ENCODE results near the gene ZNF208. TPM values are rescaled to one million over a fixed set of nuclear protein-coding genes. Genes with fewer than 3 reads are reported as not detected.
"Not testable (repeated sequence)": the region's sequence is repeated elsewhere in the genome, so short reads cannot be mapped to it uniquely, and the experiment has no call there.

The ZNF208 gene
- total RNA-seq, 2 experiments from 2014 or later: 2.9 to 3.8 TPM

DNA sequence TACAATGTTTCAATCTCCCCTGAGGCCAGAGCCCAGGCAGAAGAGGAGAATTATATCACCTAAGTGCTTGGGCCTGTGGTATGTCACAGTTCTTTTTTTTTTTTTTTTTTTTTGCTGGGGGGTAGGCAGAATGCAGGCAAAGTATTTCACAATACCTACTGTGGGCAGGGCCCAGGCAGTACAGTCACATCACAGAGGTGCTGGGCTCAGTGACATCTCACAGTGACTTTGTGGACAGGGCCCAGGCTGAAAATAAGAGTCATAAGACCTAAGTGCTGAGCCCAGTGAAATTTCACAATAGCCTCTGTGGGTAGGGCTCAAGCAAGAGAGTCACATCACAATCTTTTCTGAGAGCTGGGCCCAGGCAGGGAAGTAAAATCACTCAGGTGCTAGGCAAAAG lies 15.9 kb upstream of the ZNF208 start:
- ATAC-seq (ENCODE audit: poor library complexity): no peak

DNA sequence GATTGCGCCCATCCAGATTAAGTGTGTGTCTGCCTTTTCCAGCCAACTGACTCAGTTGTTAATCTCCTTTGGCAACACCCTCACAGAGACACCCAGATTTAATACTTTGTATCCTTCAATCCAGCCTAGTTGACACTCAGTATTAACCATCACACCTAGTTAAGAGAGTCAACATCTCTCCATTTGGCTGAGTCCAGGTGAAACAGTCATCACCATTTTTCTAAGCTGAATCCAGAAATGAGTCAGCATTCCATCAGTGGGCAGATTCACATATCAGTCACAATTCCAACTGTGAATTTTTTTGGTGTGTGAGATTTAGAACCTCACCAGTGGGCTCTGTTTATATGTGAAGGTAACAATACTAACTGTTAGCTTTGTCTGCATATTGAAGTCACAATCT lies 14.8 kb upstream of the ZNF208 start:
- H3K36me3 Mint-ChIP-seq (ENCODE audit: low read depth); H3K4me1 Mint-ChIP-seq (ENCODE audit: low read depth); H3K27ac ChIP-seq (ENCODE audit: low read depth in 1 of 2, low read length in 2 of 2); H3K36me3 ChIP-seq (ENCODE audit: insufficient read depth, low read length); H3K9me3 Mint-ChIP-seq; H3K4me1 ChIP-seq (ENCODE audit: insufficient read depth, low read length); H3K4me3 ChIP-seq (ENCODE audit: low read length); H3K27ac Mint-ChIP-seq; H3K9me3 ChIP-seq (ENCODE audit: control insufficient read depth in 1 of 2, insufficient read depth in 1 of 2, low read length in 2 of 2); ATAC-seq (ENCODE audit: poor library complexity); intact Hi-C loops (cut with DNase I, micrococcal nuclease); H3K4me3 Mint-ChIP-seq; H3K27me3 Mint-ChIP-seq; POLR2A ChIA-PET; DNase-seq; CTCF ChIA-PET; H3K27me3 ChIP-seq (ENCODE audit: control insufficient read depth in 1 of 2, insufficient read depth in 2 of 2, low read length in 2 of 2): not testable (repeated sequence)

More for the DNA sequence above, 15.9 kb upstream of the ZNF208 start:
- H3K9me3 ChIP-seq (ENCODE audit: control insufficient read depth in 1 of 2, insufficient read depth in 1 of 2, low read length in 2 of 2): no peaks in the 10 kb centered on the region
- no peaks in the 10 kb centered on the region for H3K36me3 ChIP-seq (ENCODE audit: insufficient read depth, low read length)
- Mint-ChIP-seq H3K9me3 (no peaks in the 10 kb centered on the region), H3K4me1 (ENCODE audit: low read depth) (no peaks in the 10 kb centered on the region), H3K4me3 (no peak overlapping the region), H3K27me3 (no peaks in the 10 kb centered on the region), H3K36me3 (ENCODE audit: low read depth) (no peaks in the 10 kb centered on the region), H3K27ac (no peak overlapping the region)
- H3K4me3 ChIP-seq (ENCODE audit: low read length): no peak overlapping the region
- H3K4me1 ChIP-seq (ENCODE audit: insufficient read depth, low read length): no peaks in the 10 kb centered on the region
- H3K27ac ChIP-seq (ENCODE audit: low read depth in 1 of 2, low read length in 2 of 2): no peak overlapping the region
- POLR2A ChIA-PET: no interaction called here
- CTCF ChIA-PET: no interaction called here
- intact Hi-C loops (cut with DNase I, micrococcal nuclease): no loop called here
- no peak for DNase-seq
- TF ChIP-seq, protein P1, sequence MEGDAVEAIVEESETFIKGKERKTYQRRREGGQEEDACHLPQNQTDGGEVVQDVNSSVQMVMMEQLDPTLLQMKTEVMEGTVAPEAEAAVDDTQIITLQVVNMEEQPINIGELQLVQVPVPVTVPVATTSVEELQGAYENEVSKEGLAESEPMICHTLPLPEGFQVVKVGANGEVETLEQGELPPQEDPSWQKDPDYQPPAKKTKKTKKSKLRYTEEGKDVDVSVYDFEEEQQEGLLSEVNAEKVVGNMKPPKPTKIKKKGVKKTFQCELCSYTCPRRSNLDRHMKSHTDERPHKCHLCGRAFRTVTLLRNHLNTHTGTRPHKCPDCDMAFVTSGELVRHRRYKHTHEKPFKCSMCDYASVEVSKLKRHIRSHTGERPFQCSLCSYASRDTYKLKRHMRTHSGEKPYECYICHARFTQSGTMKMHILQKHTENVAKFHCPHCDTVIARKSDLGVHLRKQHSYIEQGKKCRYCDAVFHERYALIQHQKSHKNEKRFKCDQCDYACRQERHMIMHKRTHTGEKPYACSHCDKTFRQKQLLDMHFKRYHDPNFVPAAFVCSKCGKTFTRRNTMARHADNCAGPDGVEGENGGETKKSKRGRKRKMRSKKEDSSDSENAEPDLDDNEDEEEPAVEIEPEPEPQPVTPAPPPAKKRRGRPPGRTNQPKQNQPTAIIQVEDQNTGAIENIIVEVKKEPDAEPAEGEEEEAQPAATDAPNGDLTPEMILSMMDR (IDR thresholded peaks at IDR 0.05): no peak
- no peaks in the 10 kb centered on the region for H3K27me3 ChIP-seq (ENCODE audit: control insufficient read depth in 1 of 2, insufficient read depth in 2 of 2, low read length in 2 of 2)

DNA sequence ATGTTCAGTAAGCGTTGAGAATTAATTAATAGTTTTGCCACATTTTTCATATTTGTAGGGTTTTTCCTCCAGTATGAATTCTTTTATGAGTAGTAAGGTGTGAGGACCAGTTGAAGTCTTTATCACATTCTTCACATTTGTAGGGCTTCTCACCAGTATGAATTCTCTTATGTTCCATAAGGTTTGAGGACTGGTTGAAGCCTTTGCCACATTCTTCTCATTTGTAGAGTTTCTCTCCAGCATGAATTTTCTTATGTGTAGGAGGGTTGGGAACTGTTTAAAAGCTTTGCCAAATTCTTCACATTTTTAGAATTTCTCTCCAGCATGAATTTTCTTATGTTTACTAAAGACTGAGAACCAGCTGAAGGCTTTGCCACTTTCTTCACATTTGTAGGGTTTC lies 40.3 kb downstream of the ZNF208 start:
- Mint-ChIP-seq H3K4me3 (no peak overlapping the region), H3K4me1 (ENCODE audit: low read depth) (no peaks in the 10 kb centered on the region)
- intact Hi-C loops (cut with DNase I, micrococcal nuclease): no loop called here

DNA sequence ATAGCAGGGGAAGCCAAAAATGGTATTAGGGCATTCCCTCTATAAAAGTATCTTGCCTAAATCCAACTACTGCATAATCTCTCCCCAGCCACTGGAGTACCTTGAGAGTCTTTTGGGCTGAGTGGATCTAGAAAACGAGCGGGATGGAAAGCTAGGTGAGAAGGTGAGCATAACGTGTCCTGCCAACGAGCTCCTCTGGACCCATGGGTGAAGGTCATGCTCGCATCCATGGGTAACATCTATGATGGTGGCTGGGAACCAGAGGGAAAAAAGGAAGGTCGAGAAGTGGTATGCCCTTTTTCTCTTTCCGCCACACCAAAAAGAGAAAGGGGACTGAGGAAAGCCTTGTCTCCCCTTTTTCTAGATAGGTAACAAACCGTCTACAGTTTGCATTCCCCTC lies 63.0 kb downstream of the ZNF208 start:
- ATAC-seq (ENCODE audit: poor library complexity) (no peak), DNase-seq (peak in 1 of 14 experiments; percentile 2)
- Histone ChIP-seq H3K36me3 (ENCODE audit: insufficient read depth, low read length) (no peaks in the 10 kb centered on the region), H3K4me1 (ENCODE audit: insufficient read depth, low read length) (no peaks in the 10 kb centered on the region), H3K9me3 (ENCODE audit: control insufficient read depth in 1 of 2, insufficient read depth in 1 of 2, low read length in 2 of 2) (peaks cover 11 to 68% of the 10 kb centered on the region in 2 experiments), H3K4me3 (ENCODE audit: low read length) (no peak overlapping the region), H3K27ac (ENCODE audit: low read depth in 1 of 2, low read length in 2 of 2) (no peak overlapping the region), H3K27me3 (ENCODE audit: control insufficient read depth in 1 of 2, insufficient read depth in 2 of 2, low read length in 2 of 2) (no peaks in the 10 kb centered on the region)
- Mint-ChIP-seq H3K4me1 (ENCODE audit: low read depth) (no peaks in the 10 kb centered on the region), H3K4me3 (no peak overlapping the region), H3K9me3 (peaks cover 21% of the 10 kb centered on the region), H3K27ac (no peak overlapping the region), H3K27me3 (no peaks in the 10 kb centered on the region), H3K36me3 (ENCODE audit: low read depth) (peaks cover 5% of the 10 kb centered on the region)
- TF ChIP-seq, protein P1 (IDR thresholded peaks at IDR 0.05): no peak
- ChIA-PET POLR2A (no interaction called here), CTCF (no interaction called here)
- intact Hi-C loops (cut with DNase I, micrococcal nuclease): no loop called here

More for the DNA sequence above, 40.3 kb downstream of the ZNF208 start:
- Mint-ChIP-seq H3K27ac (no peak overlapping the region), H3K27me3 (no peaks in the 10 kb centered on the region), H3K36me3 (ENCODE audit: low read depth) (peaks cover 52% of the 10 kb centered on the region), H3K9me3 (peaks cover 30% of the 10 kb centered on the region)
- ChIA-PET POLR2A (no interaction called here), CTCF (no interaction called here)
- TF ChIP-seq, protein P1 (IDR thresholded peaks at IDR 0.05): no peak
- no peak for ATAC-seq (ENCODE audit: poor library complexity)
- Histone ChIP-seq H3K4me3 (ENCODE audit: low read length) (no peak overlapping the region), H3K27ac (ENCODE audit: low read depth in 1 of 2, low read length in 2 of 2) (no peak overlapping the region), H3K27me3 (ENCODE audit: control insufficient read depth in 1 of 2, insufficient read depth in 2 of 2, low read length in 2 of 2) (no peaks in the 10 kb centered on the region), H3K4me1 (ENCODE audit: insufficient read depth, low read length) (no peaks in the 10 kb centered on the region), H3K9me3 (ENCODE audit: control insufficient read depth in 1 of 2, insufficient read depth in 1 of 2, low read length in 2 of 2) (peaks cover 9 to 84% of the 10 kb centered on the region in 2 experiments), H3K36me3 (ENCODE audit: insufficient read depth, low read length) (no peaks in the 10 kb centered on the region)
- no peak for DNase-seq
